GM18951 (cell line): ENCODE measurements around the gene NFAM1.

Source experiments
- POLR2A ChIP-seq: IDR thresholded peaks from 4 replicates; pipeline ENCODE4 v1.6.1; 2011; ENCODE audit warnings: mild to moderate bottlenecking; ENCODE audit not compliant: insufficient read length, insufficient read depth; ENCODE audit errors: extremely low read depth
- in situ Hi-C: fragments of 300-500 bp; cut with MboI; formaldehyde crosslinking; loops from one replicate; pipeline ENCODE4 v1.12.0; 2022; ENCODE audit warnings: low sequenced_read_pairs, mixed read lengths, inconsistent platforms; ENCODE audit not compliant: unreplicated experiment

NFAM1 gene

GRCh38 chr22:42344361-42344905, 87.8 kb downstream of the NFAM1 start:
- TF ChIP-seq POLR2A: no peak
- in situ Hi-C loops: no loop called here

- in situ Hi-C loops: no loop called here
- TF ChIP-seq POLR2A: no peak
Observed at GRCh38 chr22:42343531-42344081, 88.6 kb downstream of the NFAM1 start.

- no peak for TF ChIP-seq POLR2A
- in situ Hi-C loops: no loop called here
Observed at GRCh38 chr22:42343121-42343454, 89.1 kb downstream of the NFAM1 start.

GRCh38 chr22:42342426-42343120, 89.6 kb downstream of the NFAM1 start:
- in situ Hi-C loops: no loop called here
- TF ChIP-seq POLR2A: no peak

- in situ Hi-C loops: no loop called here
- no peak for TF ChIP-seq POLR2A
Observed at GRCh38 chr22:42341779-42342178, 90.4 kb downstream of the NFAM1 start.

- in situ Hi-C loops: no loop called here
- TF ChIP-seq POLR2A: no peak
Observed at GRCh38 chr22:42340829-42341383, 91.3 kb downstream of the NFAM1 start.

GRCh38 chr22:42340150-42340549, 92.1 kb downstream of the NFAM1 start:
- in situ Hi-C loops: no loop called here

GRCh38 chr22:42338479-42338878, 93.7 kb downstream of the NFAM1 start:
- in situ Hi-C loops: no loop called here
- no peak for TF ChIP-seq POLR2A

More at GRCh38 chr22:42340150-42340549, 92.1 kb downstream of the NFAM1 start:
- no peak for TF ChIP-seq POLR2A

GRCh38 chr22:42337356-42337755, 94.8 kb downstream of the NFAM1 start:
- in situ Hi-C loops: no loop called here
- TF ChIP-seq POLR2A: no peak

- in situ Hi-C loops: no loop called here
- no peak for TF ChIP-seq POLR2A
Observed at GRCh38 chr22:42336527-42337227, 95.5 kb downstream of the NFAM1 start.

GRCh38 chr22:42335839-42336378, 96.3 kb downstream of the NFAM1 start:
- TF ChIP-seq POLR2A: no peak
- in situ Hi-C loops: no loop called here

GRCh38 chr22:42334875-42335512, 97.2 kb downstream of the NFAM1 start:
- in situ Hi-C loops: no loop called here
- no peak for TF ChIP-seq POLR2A

GRCh38 chr22:42333544-42333943, 98.7 kb downstream of the NFAM1 start:
- no peak for TF ChIP-seq POLR2A
- in situ Hi-C loops: no loop called here
